Progenitor cell of endocrine pancreas (in vitro differentiated cells): ENCODE results near the gene SEPSECS. TPM values are rescaled to one million over a fixed set of nuclear protein-coding genes. Genes with fewer than 3 reads are reported as not detected.
A peak's percentile ranks its signal among the peaks of the same experiment; 100 is the strongest.

Source experiments
- DNase-seq: peaks from one replicate; pipeline ENCODE4 v3.0.0; 2021; ENCODE audit warnings: low spot score; ENCODE audit not compliant: unreplicated experiment
- H3K27ac Mint-ChIP-seq: 2 replicates; pipeline ENCODE4 v1.8.0; 2021; ENCODE audit warnings: mild to moderate bottlenecking, moderate library complexity, mixed read lengths
- H3K27me3 Mint-ChIP-seq: 2 replicates; pipeline ENCODE4 v1.8.0; 2021; ENCODE audit warnings: mixed read lengths
- H3K36me3 Mint-ChIP-seq: 2 replicates; pipeline ENCODE4 v1.8.0; 2022; ENCODE audit warnings: mixed read lengths; ENCODE audit not compliant: insufficient read depth
- H3K4me1 Mint-ChIP-seq: 2 replicates; pipeline ENCODE4 v1.8.0; 2021; ENCODE audit warnings: low read depth, mixed read lengths
- H3K4me3 Mint-ChIP-seq: 2 replicates; pipeline ENCODE4 v1.8.0; 2021; ENCODE audit warnings: low read depth, mild to moderate bottlenecking, moderate library complexity, mixed read lengths
- H3K9me3 Mint-ChIP-seq: 2 replicates; pipeline ENCODE4 v1.8.0; 2021; ENCODE audit warnings: low read depth, mixed read lengths
- total RNA-seq: library from RNA; stranded (reverse); gene quantifications from 2 replicates; pipeline ENCODE4 v1.2.1, GENCODE V29; 2021
- TF ChIP-seq, protein P1 (sequence below): fragments of 200-600 bp; sonication (generic); IDR thresholded peaks from one replicate; pipeline ENCODE4 v1.5.0; 2021; ENCODE audit warnings: antibody characterized with exemption, mild to moderate bottlenecking; ENCODE audit not compliant: unreplicated experiment

SEPSECS gene
- total RNA-seq, 1 donor from 2014 or later = 8.8 TPM

DNA sequence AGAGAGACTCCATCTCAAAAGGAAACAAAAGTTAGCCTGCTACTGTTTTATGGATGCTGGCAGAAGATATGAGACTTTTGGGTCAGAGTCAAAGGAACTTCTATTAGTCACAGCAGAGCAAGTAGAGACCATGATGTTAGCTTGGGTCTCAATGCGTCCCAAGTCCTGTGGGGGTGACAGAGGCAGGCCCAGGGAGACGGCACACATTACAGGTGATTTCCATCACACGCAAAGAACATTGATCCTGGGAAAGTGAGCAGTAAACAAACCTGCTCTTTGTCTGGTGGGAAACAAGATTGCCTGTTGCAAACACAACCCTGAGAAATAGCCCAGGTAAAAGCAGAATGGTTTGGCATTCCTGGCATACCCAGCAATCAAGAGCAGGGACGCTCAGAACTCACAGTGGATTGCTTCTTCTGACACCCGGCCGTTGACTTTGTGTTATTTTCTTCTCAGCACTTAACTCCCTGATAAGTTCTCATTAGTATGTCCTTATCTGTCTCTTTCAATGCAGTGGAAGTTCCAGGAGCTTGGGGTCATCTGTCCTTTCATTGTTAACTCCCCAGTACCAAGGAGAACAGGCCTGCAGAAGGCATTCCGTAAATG, 78.3 kb downstream of the SEPSECS start:
- no peak for DNase-seq
- Mint-ChIP-seq H3K27ac (peak overlapping the region; percentile 94), H3K4me1 (peaks cover 36% of the 10 kb centered on the region), H3K9me3 (no peaks in the 10 kb centered on the region), H3K27me3 (no peaks in the 10 kb centered on the region), H3K4me3 (no peak overlapping the region), H3K36me3 (no peaks in the 10 kb centered on the region)
- TF ChIP-seq, protein P1, sequence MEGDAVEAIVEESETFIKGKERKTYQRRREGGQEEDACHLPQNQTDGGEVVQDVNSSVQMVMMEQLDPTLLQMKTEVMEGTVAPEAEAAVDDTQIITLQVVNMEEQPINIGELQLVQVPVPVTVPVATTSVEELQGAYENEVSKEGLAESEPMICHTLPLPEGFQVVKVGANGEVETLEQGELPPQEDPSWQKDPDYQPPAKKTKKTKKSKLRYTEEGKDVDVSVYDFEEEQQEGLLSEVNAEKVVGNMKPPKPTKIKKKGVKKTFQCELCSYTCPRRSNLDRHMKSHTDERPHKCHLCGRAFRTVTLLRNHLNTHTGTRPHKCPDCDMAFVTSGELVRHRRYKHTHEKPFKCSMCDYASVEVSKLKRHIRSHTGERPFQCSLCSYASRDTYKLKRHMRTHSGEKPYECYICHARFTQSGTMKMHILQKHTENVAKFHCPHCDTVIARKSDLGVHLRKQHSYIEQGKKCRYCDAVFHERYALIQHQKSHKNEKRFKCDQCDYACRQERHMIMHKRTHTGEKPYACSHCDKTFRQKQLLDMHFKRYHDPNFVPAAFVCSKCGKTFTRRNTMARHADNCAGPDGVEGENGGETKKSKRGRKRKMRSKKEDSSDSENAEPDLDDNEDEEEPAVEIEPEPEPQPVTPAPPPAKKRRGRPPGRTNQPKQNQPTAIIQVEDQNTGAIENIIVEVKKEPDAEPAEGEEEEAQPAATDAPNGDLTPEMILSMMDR = no peak

DNA sequence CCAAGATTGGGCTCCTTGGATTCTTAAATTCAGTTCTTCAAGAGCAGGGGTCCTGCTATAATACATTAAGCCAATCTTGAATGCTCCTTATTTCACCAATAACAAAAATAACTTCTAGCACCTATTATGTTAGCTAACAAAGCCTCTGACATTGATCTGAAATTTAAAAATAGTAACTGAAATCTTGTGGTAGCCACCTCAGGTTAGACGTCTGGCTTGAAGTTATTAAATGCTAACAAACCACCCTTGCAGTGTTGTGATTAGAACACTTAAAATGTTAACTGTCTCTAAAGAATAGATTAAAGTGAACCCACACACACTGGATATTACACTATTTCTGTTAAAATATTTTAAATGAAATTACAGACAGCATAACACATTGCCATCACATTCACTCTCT, 79.7 kb downstream of the SEPSECS start:
- TF ChIP-seq, protein P1 = no peak
- no peak for DNase-seq
- Mint-ChIP-seq H3K4me1 (peaks cover 42% of the 10 kb centered on the region), H3K9me3 (no peaks in the 10 kb centered on the region), H3K27ac (no peak overlapping the region), H3K4me3 (no peak overlapping the region), H3K27me3 (peaks cover 3% of the 10 kb centered on the region), H3K36me3 (no peaks in the 10 kb centered on the region)

DNA sequence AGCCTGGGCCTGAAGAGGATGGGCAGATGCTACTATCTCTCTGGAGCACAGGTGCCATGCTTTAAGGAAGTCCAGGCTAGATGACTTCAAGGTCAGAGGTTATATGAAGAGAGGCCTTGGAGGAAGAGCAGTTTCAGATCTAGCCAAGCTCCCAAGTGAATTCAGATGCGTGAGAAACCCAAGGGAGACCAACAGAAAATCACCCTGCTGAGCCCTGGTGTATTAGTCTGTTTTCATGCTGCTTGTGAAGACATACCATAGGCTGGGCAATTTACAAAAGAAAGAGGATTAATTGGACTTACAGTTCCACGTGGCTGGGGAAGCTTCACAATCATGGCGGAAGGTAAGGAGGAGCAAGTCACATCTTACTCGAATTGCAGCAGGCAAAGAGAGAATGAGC, 81.7 kb downstream of the SEPSECS start:
- H3K4me1 Mint-ChIP-seq = peaks cover 41% of the 10 kb centered on the region
- H3K36me3 Mint-ChIP-seq = no peaks in the 10 kb centered on the region
- H3K4me3 Mint-ChIP-seq = no peak overlapping the region
- no peak overlapping the region for H3K27ac Mint-ChIP-seq
- DNase-seq = no peak
- peaks cover 3% of the 10 kb centered on the region for H3K27me3 Mint-ChIP-seq
- H3K9me3 Mint-ChIP-seq = no peaks in the 10 kb centered on the region
- TF ChIP-seq, protein P1 = no peak

GRCh38 chr4:25076625-25077398, 83.4 kb downstream of the SEPSECS start:
- Mint-ChIP-seq H3K36me3 (no peaks in the 10 kb centered on the region), H3K9me3 (peaks cover 2% of the 10 kb centered on the region), H3K27ac (peak overlapping the region; percentile 52), H3K4me3 (no peak overlapping the region), H3K27me3 (peaks cover 3% of the 10 kb centered on the region), H3K4me1 (peaks cover 26% of the 10 kb centered on the region)
- DNase-seq = no peak
- TF ChIP-seq, protein P1 = no peak

GRCh38 chr4:25075851-25076250, 84.4 kb downstream of the SEPSECS start:
- H3K36me3 Mint-ChIP-seq = no peaks in the 10 kb centered on the region
- H3K4me3 Mint-ChIP-seq = no peak overlapping the region
- peaks cover 2% of the 10 kb centered on the region for H3K9me3 Mint-ChIP-seq
- TF ChIP-seq, protein P1 = no peak
- DNase-seq = no peak
- H3K4me1 Mint-ChIP-seq = peaks cover 21% of the 10 kb centered on the region
- peaks cover 3% of the 10 kb centered on the region for H3K27me3 Mint-ChIP-seq
- peak overlapping the region; percentile 39 for H3K27ac Mint-ChIP-seq
